Breast epithelium (tissue), 4 donors: ENCODE measurements around the gene HYAL3. TPM values are rescaled to one million over a fixed set of nuclear protein-coding genes. Genes with fewer than 3 reads are reported as not detected.
A peak's percentile ranks its signal among the peaks of the same experiment; 100 is the strongest.

Experiments used
- DNase-seq, 2 donors: peaks; one replicate each; pipeline ENCODE4 v3.0.0-alpha.2; 2019; ENCODE audit warnings: low spot score in 2 of 2
- H3K27ac ChIP-seq, 2 donors: fragments of 200-600 bp; sonication (generic) in 1 of 2; one replicate each; pipeline ENCODE4 v1.5.1; 2016 to 2019; ENCODE audit warnings: mild to moderate bottlenecking in 1 of 2
- H3K27me3 ChIP-seq, 2 donors: fragments of 200-600 bp; sonication (generic) in 1 of 2; one replicate each; pipeline versions ENCODE4 v1.5.1 to v1.6.0; 2017 to 2019; ENCODE audit warnings: control low read depth in 1 of 2, mild to moderate bottlenecking in 1 of 2
- H3K36me3 ChIP-seq: fragments of 200-600 bp; one replicate; pipeline ENCODE4 v1.5.1; 2019
- H3K4me1 ChIP-seq, 2 donors: fragments of 200-600 bp; sonication (generic); one replicate each; pipeline ENCODE4 v1.5.1; 2016 to 2019; ENCODE audit warnings: control low read depth in 1 of 2
- H3K4me3 ChIP-seq, 3 donors: fragments of 200-600 bp; sonication (generic); 1 replicate in 2 of 3; 2 replicates in 1 of 3; pipeline ENCODE4 v1.5.1; 2016 to 2019; ENCODE audit warnings: mild to moderate bottlenecking in 3 of 3, moderate library complexity in 2 of 3
- H3K9me3 ChIP-seq, 2 donors: fragments of 200-600 bp; sonication (generic) in 1 of 2; one replicate each; pipeline ENCODE4 v1.5.1; 2016 to 2019; ENCODE audit warnings: control low read depth in 1 of 2
- POLR2A ChIP-seq: fragments of 450-650 bp; IDR thresholded peaks from one replicate; pipeline ENCODE4 v1.6.1; 2016; ENCODE audit warnings: antibody characterized with exemption, mild to moderate bottlenecking, moderate library complexity
- POLR2AphosphoS5 ChIP-seq, 3 donors: sonication (generic); formaldehyde crosslinking; IDR thresholded peaks; one replicate each; pipeline ENCODE4 v1.6.1; 2017; ENCODE audit warnings: antibody characterized with exemption in 3 of 3
- intact Hi-C: fragments of 100-400 bp; cut with DNase I; formaldehyde crosslinking; loops from one replicate; pipeline ENCODE4 v1.15.1; 2023; ENCODE audit warnings: low total_unique reads
- total RNA-seq, 3 donors: library from RNA; depleted of rRNA; stranded (reverse); fragments of >200 nt; gene quantifications; one replicate each; pipeline ENCODE4 v1.1.0, GENCODE V29; 2016
- TF ChIP-seq, protein P1 (sequence below), 3 donors: fragments of 450-650 bp; IDR thresholded peaks; one replicate each; pipeline ENCODE4 v1.5.1; 2016 to 2017; ENCODE audit warnings: antibody characterized with exemption in 3 of 3, mild to moderate bottlenecking in 3 of 3, moderate library complexity in 3 of 3

Gene HYAL3
- total RNA-seq, 3 donors from 2014 or later, result 2.3 to 6.4 (median 2.7) TPM

DNA sequence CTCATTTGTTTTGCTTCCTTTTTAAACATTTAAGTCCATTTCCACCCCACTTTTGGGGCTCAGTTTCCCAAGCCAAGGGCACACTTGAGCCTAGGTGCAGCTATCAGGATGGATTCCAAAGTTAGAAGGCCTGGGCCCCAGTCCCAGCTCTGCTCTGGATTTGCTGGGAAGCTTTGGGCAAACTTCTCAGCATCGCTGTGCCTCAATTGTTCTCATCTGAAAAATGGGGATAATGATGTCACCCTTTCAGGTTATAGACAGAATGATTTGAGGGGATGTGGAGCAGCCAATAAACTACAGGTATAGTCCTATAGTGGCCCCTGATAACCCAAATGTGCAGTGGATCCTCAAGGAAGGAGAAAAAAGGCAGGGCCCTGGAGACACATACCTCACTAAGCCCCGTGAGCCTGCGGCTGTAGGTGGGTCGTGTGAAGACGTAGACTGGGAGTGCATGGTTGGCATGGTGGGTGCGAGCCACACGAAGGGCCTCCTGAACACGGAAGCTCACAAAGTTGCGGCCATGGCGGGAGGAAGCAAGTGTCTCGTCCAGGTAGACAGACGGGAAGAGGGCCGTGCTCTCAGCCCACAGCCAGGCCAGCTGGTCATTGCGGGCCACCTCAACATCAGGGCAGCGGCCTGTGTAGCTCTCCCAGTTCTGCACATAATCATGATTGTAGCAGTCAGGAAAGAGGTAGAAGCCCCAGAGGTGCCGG, 20.1 kb upstream of the HYAL3 start:
- Histone ChIP-seq H3K4me1 (peaks cover 18 to 45% of the 10 kb centered on the region in 2 donors), H3K27me3 (no peaks in the 10 kb centered on the region), H3K36me3 (no peaks in the 10 kb centered on the region), H3K9me3 (no peaks in the 10 kb centered on the region), H3K4me3 (peak overlapping the region; percentile 54 to 85 (median 79)), H3K27ac (peak overlapping the region; percentile 94)
- intact Hi-C loops, result no loop called here
- DNase-seq, result no peak
- TF ChIP-seq, protein P1, sequence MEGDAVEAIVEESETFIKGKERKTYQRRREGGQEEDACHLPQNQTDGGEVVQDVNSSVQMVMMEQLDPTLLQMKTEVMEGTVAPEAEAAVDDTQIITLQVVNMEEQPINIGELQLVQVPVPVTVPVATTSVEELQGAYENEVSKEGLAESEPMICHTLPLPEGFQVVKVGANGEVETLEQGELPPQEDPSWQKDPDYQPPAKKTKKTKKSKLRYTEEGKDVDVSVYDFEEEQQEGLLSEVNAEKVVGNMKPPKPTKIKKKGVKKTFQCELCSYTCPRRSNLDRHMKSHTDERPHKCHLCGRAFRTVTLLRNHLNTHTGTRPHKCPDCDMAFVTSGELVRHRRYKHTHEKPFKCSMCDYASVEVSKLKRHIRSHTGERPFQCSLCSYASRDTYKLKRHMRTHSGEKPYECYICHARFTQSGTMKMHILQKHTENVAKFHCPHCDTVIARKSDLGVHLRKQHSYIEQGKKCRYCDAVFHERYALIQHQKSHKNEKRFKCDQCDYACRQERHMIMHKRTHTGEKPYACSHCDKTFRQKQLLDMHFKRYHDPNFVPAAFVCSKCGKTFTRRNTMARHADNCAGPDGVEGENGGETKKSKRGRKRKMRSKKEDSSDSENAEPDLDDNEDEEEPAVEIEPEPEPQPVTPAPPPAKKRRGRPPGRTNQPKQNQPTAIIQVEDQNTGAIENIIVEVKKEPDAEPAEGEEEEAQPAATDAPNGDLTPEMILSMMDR (IDR thresholded peaks at IDR 0.05), result no peak
- TF ChIP-seq POLR2AphosphoS5 (IDR thresholded peaks at IDR 0.05), result no peak
- TF ChIP-seq POLR2A, result no peak

GRCh38 chr3:50318615-50319014, 19.4 kb upstream of the HYAL3 start:
- H3K9me3 ChIP-seq, result no peaks in the 10 kb centered on the region
- DNase-seq, result no peak
- intact Hi-C loops, result no loop called here
- H3K4me1 ChIP-seq, result peaks cover 18 to 45% of the 10 kb centered on the region in 2 donors
- no peaks in the 10 kb centered on the region for H3K36me3 ChIP-seq
- TF ChIP-seq POLR2AphosphoS5 (IDR thresholded peaks at IDR 0.05), result no peak
- TF ChIP-seq, protein P1 (IDR thresholded peaks at IDR 0.05), result no peak
- TF ChIP-seq POLR2A, result no peak
- H3K27me3 ChIP-seq, result no peaks in the 10 kb centered on the region
- peak overlapping the region; percentile 94 for H3K27ac ChIP-seq
- peak overlapping the region; percentile 54 to 85 (median 79) for H3K4me3 ChIP-seq

DNA sequence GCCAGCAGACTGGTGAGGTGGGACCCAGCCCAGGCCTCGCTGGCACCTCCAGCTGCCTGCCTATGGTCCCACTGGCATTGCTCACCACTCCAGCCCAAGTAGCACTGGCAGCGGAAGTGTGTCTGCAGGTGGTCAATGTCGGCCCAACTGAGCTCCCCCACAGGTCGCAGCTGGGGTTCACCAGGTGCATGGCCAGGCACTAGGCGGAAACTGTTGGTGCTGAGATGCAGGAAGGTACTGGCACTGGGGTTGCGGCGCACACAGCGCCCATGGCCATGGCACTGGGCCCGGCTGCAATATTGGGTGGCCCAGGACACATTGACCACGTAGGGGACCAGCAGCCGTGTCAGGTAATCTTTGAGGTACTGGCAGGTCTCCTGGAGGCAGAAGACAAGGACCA, 19.0 kb upstream of the HYAL3 start:
- peak overlapping the region; percentile 94 for H3K27ac ChIP-seq
- no peaks in the 10 kb centered on the region for H3K27me3 ChIP-seq
- H3K36me3 ChIP-seq, result no peaks in the 10 kb centered on the region
- peak overlapping the region in 2 of 3 donors; percentile 54 to 85 for H3K4me3 ChIP-seq
- DNase-seq, result no peak
- no peaks in the 10 kb centered on the region for H3K9me3 ChIP-seq
- peaks cover 18 to 45% of the 10 kb centered on the region in 2 donors for H3K4me1 ChIP-seq
- TF ChIP-seq POLR2AphosphoS5 (IDR thresholded peaks at IDR 0.05) (no peak), POLR2A (no peak)
- TF ChIP-seq, protein P1 (IDR thresholded peaks at IDR 0.05), result no peak
- intact Hi-C loops, result no loop called here

DNA sequence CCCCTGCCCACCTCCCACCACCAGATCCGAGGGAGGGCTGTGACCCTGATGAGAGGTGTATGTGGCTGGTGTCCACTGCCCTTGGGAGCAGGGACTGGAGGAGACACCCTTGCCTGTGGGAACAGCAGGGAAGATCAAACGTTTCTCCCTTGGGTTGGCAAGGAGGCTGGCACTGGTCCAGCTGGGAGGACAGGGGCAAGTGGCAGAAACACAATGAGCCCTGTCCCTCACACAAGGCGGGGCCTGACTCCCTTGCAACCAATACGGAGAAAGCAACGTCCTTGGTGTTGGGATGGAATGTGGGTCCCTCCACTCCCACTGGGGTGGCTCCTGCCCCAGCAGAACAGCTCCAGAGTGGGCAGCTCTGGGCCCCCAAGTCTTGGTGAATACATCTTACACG, 18.1 kb upstream of the HYAL3 start:
- H3K4me3 ChIP-seq, result peak overlapping the region in 1 of 3 donors; percentile 85

More for the DNA sequence above, 18.1 kb upstream of the HYAL3 start:
- intact Hi-C loops, result no loop called here
- H3K27me3 ChIP-seq, result no peaks in the 10 kb centered on the region
- H3K9me3 ChIP-seq, result no peaks in the 10 kb centered on the region
- TF ChIP-seq POLR2AphosphoS5 (IDR thresholded peaks at IDR 0.05) (no peak), POLR2A (no peak)
- TF ChIP-seq, protein P1 (IDR thresholded peaks at IDR 0.05), result no peak
- H3K4me1 ChIP-seq, result peaks cover 18 to 39% of the 10 kb centered on the region in 2 donors
- H3K27ac ChIP-seq, result peak overlapping the region; percentile 94
- no peaks in the 10 kb centered on the region for H3K36me3 ChIP-seq
- no peak for DNase-seq
